HG03175 (cell line): ENCODE measurements around the gene TPGS1.

Source experiments
- ATAC-seq: cut with Tn5 transposase; IDR thresholded peaks from one replicate; pipeline ENCODE4 v1.9.1; 2021; ENCODE audit warnings: mild to moderate bottlenecking, moderate library complexity; ENCODE audit not compliant: unreplicated experiment

Gene TPGS1, protein sequence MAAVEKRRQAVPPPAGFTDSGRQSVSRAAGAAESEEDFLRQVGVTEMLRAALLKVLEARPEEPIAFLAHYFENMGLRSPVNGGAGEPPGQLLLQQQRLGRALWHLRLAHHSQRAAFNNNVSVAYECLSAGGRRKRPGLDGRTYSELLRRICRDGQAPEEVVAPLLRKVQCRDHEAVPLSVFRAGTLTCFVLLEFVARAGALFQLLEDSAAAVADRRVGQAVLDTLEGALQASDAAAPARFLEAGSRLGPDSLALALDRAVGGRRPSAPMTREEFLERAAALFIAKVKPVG

DNA sequence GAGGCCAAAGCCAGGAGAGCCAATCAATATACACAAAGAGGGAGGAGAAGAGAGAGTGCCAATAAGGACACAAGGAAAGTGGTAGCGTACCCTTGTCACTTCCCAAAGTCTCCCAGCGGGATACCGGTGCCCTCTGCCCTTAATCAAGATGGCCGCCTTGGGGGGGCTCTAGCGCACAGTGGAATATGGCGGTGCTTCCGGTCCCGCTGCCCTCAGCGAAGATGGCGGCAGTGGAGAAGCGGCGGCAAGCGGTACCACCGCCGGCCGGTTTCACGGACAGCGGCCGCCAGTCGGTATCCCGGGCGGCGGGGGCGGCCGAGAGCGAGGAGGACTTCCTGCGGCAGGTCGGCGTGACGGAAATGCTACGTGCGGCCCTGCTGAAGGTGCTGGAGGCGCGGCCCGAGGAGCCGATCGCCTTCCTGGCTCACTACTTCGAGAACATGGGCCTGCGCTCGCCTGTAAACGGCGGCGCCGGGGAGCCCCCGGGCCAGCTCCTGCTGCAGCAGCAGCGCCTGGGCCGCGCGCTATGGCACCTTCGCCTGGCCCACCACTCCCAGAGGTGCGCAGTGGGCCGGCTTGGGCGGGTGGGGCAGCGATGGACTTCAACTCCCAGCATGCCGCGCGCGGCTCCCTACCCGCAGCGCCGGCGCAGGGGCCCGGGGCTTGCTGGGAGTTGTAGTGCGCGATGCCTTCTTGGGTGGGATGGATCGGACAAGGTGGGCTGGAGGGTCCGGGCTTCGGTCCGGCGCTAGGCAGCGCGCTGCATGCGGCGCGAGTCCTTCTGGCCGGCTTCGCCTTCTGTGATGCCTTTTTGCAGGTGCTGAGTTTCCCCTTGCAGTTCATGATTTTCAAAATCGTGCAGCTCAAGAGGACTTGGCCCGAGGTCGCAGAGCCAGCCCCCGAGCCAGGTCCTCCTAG lies at the start of gene TPGS1:
TPGS1 (plus strand) TSS at position 212 of the 918 bp plus-strand sequence; CDS start at position 222, 10 bp downstream.
- peak; percentile 61 for ATAC-seq

DNA sequence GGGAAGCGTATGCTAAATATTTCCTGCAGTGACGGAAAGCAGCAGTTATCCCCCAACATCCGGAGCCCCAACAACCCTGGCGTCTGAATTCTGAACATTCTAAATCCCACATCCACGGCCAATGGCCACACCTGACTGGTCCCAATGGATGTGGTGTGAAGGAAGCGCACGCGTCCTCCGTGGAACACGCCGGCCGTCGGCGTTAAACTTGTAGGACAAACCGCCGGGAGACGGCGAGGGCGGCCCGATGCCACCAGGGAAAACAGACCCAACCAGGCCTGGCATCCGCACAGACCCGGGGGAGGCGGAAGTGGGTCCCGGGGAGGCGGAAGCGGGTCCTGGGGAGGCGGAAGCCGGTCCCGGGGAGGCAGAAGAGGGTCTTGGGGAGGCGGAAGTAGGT lies 49.7 kb upstream of the TPGS1 start:
- ATAC-seq = no peak

DNA sequence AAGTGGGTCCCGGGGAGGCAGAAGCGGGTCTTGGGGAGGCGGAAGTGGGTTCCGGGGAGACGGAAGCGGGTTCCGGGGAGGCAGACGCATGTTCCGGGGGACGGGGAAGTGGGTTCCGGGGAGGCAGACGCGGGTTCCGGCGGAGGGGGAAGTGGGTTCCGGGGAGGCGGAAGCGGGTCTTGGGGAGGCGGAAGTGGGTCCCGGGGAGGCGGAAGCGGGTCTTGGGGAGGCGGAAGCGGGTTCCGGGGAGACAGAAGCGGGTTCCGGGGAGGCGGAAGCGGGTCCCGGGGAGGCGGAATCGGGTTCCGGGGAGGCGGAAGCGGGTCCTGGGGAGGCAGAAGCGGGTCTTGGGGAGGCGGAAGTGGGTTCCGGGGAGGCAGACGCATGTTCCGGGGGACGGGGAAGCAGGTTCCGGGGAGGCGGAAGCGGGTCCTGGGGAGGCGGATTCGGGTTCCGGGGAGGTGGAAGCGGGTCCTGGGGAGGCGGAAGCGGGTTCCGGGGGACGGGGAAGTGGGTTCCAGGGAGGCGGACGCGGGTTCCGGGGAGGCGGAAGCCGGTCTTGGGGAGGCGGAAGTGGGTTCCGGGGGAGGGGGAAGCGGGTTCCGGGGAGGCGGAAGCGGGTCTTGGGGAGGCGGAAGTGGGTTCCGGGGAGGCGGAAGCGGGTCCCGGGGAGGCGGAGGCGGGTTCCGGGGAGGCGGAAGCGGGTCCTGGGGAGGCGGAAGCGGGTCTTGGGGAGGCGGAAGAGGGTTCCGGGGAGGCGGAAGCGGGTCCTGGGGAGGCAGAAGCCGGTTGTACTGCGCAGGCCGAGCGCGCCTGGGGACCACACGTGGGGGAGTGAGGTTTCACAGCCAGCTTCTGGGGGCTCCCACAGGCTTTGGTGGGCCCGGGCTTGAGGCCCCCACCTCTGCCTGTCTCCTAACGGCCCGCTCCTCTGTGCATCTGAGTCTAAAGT lies 48.9 kb upstream of the TPGS1 start:
- no peak for ATAC-seq

DNA sequence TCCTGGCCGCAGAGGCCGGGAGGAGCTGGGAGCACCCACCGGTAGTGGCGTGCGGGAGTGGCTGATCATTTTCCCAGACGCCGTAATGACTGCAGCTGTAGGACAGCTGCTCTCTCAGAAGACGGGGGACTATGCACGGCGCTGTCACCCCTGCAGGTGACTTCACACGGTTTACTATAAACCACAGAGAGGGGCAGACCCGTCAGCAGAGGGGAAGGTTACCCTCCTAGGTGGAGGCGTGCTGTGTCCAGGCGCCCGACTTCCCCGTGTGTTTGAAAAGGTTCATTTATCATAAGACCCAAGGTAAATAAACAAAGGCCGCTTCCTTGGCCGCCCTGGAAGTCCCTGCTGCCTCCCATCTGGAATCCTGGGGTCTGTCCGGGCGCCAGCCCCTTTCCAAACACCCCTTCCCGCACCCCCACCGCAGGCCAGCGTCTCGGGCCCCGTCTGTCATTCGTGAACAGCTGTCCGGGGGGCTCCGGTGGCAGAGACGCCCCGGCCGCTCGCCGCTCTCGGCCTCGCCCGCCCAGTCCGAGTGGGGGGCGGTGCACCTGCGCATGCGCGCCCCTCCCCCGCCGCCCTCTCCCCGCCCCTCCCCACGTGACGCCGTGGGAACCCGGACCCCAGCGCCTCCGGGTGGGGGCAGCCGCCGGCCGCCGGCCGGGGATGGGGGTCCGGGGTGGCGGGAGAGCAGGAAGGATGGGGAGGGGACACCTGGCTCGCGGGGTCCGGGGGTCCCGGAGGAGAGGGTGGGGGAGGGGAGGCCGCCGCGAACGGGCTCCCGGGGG lies 47.4 kb upstream of the TPGS1 start:
- ATAC-seq = no peak

DNA sequence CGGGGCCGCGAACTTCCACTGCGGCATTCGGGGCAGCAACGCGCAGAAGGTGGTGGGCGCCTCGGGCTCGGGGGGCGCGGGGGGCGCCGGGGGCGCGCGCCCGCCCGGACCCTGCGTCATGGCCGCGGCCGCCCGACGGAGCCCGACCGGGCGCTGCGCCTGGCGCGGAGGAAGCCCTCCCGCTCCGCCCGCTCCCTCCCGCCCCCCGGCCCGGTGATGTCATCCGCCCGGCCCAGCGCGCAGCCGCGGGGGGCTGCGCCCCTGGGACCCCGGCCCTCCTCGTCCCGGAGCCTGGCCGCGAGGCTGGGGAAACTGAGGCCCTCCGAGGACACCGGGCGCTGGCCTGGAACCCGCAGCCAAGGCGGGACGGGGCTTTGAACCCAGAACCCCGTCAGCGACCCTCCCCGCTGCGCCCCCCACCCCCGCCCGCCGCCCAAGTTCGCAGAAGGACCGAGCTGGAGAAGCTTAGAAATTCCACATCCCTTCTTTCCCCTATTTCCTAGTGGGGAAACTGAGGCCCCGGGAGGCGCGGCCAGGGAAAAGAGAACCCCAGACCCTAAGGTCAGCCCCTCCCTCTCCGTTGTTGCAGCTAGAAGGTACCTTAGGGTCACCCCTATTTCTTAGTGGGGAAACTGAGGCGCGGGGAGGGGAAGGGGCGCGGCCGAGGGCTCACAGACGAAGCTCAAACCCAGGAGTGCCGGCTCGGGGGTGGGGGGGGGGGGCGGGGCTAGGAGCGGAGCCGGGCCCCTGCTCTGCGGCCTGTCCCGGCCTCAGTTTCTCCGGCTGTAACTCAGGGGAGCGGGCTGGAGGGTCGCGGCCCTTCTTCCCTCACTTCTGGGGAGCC lies 46.2 kb upstream of the TPGS1 start, which contains the start of gene SHC2:
SHC2 (minus strand) TSS at position 157 of the 844 bp plus-strand sequence; CDS start at position 120, 37 bp downstream.
- no peak for ATAC-seq

DNA sequence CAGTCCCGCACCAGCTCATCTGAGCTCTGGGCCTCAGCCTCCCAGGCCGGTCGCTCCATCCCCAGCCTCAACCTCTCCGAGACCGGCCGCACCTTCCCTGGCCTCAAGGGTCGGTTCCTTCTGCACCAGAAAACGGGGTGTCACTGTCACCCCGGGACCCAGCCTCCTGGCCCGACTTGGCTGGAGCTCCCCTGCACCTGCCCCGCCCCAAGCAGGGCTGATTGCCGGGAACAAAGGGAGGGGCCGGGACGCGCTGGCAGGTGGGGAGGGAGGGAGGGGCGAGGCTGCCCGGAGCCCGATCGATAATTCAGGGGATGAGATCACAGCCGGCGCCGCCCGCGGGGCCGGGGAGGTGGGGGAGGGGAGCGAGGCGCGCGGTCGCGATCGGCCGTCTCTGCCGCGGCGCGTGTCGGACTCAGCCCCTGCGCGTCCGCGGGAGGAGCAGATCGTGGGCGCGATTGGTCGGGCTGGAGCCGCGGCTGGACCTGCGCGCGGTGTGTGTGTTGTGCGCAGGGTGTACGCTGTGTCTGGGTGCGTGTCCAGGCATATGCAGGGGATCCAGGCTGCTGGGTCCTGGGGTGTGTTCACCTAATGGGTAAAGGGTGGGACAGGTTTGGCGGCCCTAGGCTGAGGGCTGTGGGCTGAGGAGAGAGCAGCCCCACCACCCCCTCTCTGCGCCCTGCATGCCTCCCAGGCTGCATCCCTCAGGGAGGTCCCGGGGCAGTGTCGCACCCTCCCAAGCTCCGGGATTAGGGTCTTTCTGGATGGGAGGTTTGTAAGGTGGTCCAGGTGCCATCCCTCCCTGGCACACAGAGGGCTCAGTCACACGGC lies 45.4 kb upstream of the TPGS1 start:
- ATAC-seq = no peak

DNA sequence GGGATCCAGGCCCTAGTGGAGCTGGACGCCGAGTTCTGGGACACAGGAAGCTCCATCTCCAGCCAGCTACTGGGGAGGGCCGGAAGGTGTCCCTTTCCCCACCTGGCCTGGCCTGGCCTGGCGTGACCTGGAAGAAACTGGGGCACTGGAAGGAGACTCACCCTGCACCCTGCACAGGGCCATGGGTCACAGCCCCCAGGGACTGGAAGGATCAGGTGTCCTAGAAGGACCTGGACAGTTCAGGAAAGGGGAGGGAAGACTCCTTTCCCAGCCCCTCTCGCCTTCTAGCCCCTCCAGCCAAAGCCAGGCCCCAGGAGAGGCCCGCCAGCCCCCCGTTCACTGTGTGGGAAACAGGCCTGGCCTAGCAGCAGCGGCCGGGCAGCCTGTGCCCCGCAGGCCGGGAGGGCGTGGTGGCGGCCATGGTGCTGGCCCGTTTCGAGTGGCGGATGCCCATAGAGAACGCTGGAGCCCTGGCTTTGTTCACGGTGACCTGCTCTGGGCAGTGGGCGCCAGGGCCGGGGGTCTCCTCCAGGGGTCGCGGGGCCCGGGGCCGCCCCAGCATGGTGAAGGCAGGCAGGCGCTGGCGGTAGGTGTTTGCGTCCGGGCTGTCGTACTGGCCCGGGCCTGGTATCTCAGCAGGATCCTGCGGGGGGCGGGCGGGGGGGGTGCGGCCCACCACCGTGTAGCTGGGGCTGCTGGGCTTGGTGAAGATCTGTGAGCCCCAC lies 43.7 kb upstream of the TPGS1 start:
- ATAC-seq = no peak

DNA sequence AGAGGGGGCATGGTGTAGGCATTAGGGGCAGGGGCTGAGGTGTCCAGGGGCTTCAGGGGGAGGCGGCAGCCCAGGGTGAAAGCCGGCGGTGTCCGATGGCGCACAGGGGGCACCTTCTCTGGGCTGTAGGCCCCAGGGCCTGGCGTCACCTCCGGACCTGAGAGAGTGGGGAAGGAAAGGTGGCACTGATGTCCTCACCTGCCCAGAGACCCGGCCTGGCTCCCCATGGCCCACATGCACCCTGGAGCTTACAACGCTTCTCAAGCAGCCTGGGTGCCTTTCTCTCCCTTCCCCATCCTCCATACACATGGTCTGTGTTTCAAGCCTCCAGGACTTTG lies 43.1 kb upstream of the TPGS1 start:
- no peak for ATAC-seq

DNA sequence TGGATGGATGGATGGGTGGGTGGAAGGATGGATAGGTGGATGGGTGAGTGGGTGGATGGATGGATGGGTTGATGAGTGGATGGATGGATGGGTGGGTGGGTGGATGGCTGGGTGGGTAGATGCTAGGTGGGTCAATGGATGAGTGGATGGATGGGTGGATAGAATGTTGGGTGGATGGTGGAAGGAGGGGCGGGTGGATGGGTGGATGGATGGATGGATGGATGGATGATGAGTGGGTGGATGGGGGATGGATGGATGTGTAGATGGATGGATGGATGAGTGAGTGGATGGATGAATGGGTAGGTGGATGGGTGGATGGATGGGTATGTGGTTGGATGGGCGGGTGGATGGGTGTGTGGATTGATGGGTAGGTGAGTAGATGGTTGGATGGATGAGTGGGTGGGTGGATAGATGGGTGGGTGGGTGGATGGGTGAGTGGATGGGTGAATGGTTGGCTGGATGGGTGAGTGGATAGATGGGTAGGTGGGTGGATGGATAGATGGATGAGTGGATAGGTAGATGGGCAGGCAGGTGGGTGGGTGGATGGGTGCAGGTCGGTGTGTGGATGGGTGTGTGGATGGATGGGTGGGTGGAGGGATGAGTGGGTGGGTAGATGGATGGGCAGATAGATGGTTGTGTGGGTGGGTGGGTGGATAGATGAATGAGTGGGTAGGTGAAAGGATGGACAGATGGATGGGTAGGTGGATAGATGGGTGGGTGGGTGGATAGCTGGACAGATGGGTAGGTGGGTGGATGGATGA lies 42.1 kb upstream of the TPGS1 start:
- ATAC-seq = no peak

DNA sequence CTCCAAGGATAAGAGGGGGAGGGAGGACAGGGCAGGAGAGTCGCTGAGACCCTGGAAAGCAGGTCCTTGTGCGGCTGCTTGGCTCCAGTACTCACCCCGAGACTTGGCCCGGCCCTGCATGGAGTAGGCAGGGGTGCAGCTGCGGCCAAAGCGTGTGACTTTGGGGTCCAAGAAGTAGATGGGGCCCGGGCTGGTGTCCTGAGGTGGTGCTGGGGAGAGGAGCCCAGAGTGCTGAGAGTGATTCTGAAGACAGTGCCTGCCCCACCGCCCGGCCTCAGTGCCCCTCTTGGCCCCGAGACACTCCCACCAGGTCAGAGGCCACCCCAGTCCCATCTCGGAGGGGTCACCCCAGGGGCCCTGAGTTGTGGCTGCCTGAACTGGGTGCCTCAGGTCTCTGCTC lies 39.7 kb upstream of the TPGS1 start:
- no peak for ATAC-seq

DNA sequence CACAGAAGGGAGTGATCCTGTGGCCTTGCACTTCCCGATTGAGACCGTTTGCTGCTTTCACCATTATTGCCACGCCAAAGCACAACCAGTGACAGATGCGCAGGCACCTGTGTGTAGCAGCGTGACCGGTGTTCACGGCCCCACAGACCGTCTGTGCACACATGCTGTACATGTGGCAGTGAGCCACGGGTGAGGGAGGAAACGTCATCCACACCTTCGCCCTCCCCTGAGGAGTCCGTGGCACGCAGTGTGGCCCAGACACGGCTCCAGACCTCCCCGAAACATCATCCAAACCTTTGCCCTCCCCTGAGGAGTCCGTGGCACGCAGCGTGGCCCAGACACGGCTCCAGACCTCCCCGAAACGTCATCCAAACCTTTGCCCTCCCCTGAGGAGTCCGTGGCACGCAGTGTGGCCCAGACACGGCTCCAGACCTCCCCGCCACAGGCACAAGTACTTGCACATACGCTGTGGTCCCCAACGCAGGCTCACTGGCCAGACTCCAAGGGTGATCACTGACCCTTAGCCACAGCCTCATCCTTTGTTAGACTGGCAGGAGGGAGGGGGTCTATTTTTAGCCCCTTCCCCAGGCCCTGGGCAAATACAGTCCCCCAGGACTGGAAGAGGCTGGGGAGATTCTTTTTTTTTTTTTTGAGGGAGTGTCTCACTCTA lies 38.6 kb upstream of the TPGS1 start:
- no peak for ATAC-seq

DNA sequence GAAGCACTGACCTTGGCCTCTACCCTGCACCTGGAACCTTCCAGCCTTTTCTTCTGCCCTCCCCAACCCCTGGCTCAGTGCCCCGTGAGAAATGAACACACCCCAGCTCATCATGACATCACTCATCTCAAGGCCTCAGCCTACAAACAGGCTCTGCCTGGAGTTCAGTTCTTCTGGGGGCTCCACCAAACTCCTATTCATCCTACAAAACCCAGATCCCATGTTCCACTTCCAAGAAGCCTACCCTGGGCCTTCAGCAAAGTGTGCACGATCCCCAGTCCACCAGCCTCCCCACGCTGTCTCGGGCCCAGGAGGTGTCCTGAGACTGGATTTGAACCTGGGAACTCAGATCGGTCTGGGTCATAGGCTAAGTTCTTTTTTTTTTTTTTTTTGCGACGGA lies 37.5 kb upstream of the TPGS1 start:
- ATAC-seq = no peak

DNA sequence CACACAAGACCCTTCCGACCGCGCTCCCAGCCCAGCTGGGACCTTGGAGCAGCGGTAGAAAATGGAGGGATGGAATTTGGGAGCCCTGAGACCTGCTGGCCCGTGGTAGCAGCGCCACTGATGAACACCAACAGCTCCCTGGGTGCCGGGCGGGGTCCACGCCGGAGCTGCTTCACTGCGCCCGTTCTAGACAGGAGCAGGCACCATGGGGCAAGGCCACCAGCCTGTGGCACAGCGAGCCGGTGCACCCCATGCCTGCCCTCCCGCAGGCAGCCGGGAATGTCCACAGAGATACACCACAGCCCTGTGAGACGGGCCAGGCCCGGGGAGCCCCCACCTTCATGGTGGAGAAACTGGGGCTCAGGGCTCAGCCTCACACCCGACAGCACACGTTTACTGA lies 36.6 kb upstream of the TPGS1 start:
- ATAC-seq = no peak

DNA sequence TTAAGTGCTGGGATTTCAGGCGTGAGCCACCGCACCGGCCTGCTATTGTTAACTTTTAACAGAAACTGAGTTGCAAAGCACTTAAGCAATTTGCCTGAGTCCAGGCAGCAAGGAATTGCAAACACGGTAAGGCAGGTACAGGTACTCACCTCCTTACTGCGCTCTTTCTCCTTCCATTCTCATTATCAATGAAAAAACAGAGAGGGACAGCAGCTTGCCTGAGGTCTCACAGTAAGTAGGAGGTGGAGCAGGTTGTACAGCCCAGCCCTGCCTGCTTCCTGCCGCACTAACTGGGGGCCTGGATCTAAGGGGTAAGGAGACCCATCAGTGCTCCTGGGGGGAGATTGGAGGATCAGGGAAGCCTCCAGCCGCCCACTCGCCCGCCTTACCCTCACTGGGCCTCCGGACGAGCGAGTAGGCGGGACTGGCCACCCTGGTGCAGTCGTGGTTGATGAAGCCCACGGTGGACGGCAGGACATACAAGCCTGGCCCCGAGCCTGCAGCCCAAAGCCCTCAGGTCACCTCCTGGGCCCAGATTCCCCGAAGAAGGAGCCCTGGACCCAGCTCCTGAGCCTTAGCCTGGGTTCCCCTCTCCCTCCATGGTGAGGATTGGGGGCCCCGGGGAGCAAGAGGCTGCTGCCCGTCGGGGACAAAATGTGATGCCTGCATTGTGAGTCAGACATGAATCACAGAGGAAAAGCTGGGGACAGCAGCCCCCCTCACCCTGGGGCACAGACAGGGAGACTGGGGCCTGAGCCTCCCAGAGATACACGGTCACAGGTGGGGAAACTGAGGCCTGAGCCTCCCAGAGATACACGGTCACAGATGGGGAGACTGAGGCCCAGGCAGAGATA lies 35.1 kb upstream of the TPGS1 start:
- ATAC-seq = no peak
